Measurements from ENCODE around the gene VSIR.

The VSIR gene

GRCh38 chr10:71727105-71727737, 46.1 kb downstream of the VSIR start:
- DNase-seq = no peak

- DNase-seq = no peak
These were observed 46.7 kb downstream of the VSIR start for GRCh38 chr10:71726580-71727104.

- DNase-seq = no peak
These were observed 47.2 kb downstream of the VSIR start for GRCh38 chr10:71725998-71726579.

- no peak for DNase-seq
These were observed 48.1 kb downstream of the VSIR start for GRCh38 chr10:71725249-71725648.

- DNase-seq = no peak
These were observed 48.8 kb downstream of the VSIR start for GRCh38 chr10:71724539-71724938.

- DNase-seq = no peak
These were observed 50.0 kb downstream of the VSIR start for GRCh38 chr10:71723311-71723710.

- no peak for DNase-seq
These were observed 50.5 kb downstream of the VSIR start for GRCh38 chr10:71722849-71723248.

GRCh38 chr10:71721313-71721712, 52.0 kb downstream of the VSIR start:
- no peak for DNase-seq

- DNase-seq = no peak
These were observed 53.0 kb downstream of the VSIR start for GRCh38 chr10:71720288-71720687.

GRCh38 chr10:71719464-71720201, 53.7 kb downstream of the VSIR start, which contains the start of gene C10orf105:
Gene C10orf105, minus strand, starts transcription at chr10:71719778. Its CDS starts 3,441 bp downstream, at chr10:71716337.
- no peak for DNase-seq

- no peak for DNase-seq
These were observed 54.3 kb downstream of the VSIR start for GRCh38 chr10:71719042-71719441.

GRCh38 chr10:71718165-71718698, 55.1 kb downstream of the VSIR start:
- no peak for DNase-seq

GRCh38 chr10:71717551-71717951, 55.8 kb downstream of the VSIR start:
- no peak for DNase-seq

- no peak for DNase-seq
These were observed 56.3 kb downstream of the VSIR start for GRCh38 chr10:71717056-71717455.

- no peak for DNase-seq
These were observed 56.9 kb downstream of the VSIR start for GRCh38 chr10:71716426-71716825.

- DNase-seq = no peak
These were observed 57.5 kb downstream of the VSIR start for GRCh38 chr10:71715860-71716259.

GRCh38 chr10:71715026-71715425, 58.3 kb downstream of the VSIR start:
- DNase-seq = no peak

GRCh38 chr10:71714592-71714991, 58.7 kb downstream of the VSIR start:
- DNase-seq = no peak

- DNase-seq = no peak
These were observed 59.3 kb downstream of the VSIR start for GRCh38 chr10:71714031-71714410.

GRCh38 chr10:71713135-71714030, 59.9 kb downstream of the VSIR start:
- DNase-seq = peak; percentile 89

GRCh38 chr10:71712572-71713134, 60.7 kb downstream of the VSIR start:
- no peak for DNase-seq

GRCh38 chr10:71712170-71712569, 61.1 kb downstream of the VSIR start:
- DNase-seq = no peak

All from femur (tissue), 1 donor.